GM18526 (cell line): ENCODE results near the gene TMPRSS6.

Experiments
- POLR2A ChIP-seq: IDR thresholded peaks from 3 replicates; pipeline ENCODE4 v1.6.1; 2011; ENCODE audit not compliant: insufficient read length; ENCODE audit errors: extremely low read depth

TMPRSS6 gene

DNA sequence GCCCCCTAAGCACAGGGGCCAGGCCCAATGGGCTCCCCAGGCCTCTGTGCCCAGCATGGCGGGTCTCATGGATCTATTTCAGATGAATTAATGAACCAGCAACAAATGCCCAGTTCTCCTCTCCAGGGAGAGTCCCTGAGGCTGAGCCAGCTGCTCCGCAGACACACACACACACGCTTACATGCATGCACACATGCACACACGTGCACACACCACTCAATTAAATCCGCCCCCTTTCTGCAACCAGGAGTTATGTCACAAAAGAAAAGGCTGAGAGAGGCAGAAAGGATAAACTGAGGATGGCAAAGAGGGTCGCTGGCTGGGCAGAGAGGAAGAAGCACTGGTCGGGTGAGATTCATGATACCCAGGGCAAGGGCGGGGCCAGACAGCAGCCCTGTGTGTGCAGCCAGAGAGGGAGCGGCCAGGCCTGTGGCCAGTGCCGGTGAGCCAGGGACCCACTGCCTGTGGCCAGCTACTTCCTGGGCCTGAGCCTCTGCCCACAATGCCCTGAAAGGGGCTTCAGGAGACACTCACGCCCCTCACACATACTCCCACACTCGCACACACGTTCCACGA lies 20.4 kb upstream of the TMPRSS6 start:
- TF ChIP-seq POLR2A: no peak

DNA sequence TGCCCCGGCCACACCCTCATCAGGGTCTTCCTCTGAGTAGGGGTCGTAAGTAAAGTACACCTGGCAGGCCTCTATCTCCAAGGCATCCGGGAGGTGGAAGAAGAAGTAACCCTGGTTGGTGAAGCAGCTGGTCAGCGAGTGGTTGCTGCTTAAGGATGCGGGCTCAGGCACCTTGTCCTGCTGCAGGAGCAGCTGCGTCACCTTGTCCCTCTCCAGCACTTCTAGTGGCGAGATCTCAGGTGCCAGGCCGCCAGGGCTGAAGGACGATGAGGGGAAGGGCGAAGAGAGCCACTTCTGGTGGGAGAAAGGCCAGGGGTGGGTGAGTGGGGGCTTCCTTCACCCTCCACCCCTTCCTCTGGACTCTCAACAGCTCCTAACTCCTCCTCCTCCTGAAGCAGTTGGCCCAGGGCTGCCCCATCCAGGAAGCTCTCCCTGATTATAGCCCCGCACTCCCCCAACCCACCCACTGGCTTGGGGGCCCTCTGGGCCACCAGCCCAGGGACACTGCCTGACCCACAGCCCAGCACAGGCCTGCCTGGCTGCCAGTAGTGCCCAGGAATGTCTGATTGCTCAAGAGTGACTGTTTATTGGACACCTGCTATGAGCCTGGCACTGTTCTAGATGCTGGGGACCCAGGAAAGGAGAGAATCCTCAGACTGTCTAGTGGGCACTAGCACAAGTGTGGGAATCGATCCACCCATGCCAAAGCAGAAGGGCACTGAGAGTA lies 19.2 kb upstream of the TMPRSS6 start:
- TF ChIP-seq POLR2A: no peak

DNA sequence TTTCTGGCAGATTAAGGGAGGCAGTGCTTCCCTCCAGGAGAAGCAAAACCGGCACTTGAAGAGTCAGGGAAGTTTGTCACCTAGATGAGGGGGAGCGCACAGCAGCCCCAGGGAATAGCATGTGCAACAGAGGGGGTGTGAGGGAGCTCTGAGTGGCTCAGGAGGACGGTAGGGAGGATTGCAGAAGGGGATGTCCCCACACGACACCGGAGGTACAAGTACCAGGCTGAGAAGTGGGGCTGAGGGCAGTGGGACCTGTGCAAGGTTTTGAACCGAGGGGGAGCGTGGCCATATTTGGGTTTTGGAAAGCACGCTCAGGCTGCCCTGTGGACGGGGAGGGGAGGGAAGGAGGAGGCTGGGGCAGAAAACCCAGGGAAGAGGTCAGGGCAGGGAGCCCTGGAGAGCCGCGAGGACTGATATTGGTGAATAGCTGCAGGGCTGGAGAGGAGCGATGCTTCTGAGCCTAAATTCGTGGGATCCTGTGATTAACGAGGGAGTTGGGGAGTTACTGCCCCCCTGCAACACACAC lies 17.9 kb upstream of the TMPRSS6 start:
- no peak for TF ChIP-seq POLR2A

DNA sequence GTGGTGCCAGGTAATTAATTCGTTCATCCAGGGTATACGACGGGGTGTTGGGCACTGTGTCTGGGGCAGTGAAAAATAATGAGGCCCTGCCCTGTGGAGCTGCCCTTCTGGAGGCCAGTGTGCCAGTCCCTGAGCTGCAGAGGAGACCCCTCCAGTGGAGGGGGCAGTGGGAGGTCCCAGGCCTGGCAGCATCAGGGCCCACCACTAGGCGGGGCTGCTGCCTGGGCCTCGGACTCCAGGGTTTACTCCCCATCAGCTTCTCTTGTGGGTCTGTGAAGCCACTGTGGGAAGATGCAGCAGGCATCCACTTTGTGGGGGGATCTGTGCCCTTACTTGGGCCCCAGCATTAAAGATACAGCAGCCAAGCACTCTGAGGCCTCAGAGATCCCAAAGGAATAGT lies 17.4 kb upstream of the TMPRSS6 start:
- no peak for TF ChIP-seq POLR2A

DNA sequence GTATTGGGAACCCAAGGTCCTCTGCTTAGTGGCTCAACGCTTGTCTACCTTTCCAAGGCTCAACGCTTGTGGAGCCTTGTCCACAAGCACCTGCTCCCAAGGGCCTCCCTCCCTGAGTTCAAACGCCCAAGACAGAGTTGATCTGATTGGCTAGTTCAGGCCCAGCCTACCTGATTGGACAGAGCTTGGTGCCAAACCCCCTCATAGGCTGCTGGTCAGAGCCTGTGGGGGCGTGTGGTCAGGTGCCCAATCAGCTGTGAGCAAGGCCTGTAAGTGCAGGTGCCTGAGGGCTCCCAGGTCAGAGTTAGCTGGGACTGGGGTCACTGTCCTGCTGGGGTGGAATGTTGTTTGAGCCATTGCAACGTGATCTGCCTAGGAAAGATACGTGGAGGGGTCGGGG lies 16.9 kb upstream of the TMPRSS6 start:
- no peak for TF ChIP-seq POLR2A

DNA sequence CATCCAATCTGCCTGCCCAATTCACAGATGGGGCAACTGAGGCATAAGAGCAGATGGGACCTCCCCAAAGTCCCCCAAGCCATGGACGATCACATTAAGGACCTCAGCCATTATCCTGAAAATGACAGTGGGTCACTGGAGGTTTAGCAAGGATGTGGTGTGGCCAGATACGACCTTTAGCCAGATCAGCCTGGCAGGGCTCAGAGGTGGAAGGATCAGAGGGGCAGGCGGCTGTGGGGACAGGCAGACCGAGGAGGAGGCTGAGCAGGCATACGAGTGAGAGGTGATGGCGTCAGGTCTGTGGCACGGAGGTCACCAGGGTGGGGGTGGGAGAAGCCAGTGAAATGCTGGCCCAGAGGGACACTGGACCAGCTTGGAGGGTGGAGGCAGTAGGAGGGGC lies 14.1 kb upstream of the TMPRSS6 start:
- TF ChIP-seq POLR2A: no peak

DNA sequence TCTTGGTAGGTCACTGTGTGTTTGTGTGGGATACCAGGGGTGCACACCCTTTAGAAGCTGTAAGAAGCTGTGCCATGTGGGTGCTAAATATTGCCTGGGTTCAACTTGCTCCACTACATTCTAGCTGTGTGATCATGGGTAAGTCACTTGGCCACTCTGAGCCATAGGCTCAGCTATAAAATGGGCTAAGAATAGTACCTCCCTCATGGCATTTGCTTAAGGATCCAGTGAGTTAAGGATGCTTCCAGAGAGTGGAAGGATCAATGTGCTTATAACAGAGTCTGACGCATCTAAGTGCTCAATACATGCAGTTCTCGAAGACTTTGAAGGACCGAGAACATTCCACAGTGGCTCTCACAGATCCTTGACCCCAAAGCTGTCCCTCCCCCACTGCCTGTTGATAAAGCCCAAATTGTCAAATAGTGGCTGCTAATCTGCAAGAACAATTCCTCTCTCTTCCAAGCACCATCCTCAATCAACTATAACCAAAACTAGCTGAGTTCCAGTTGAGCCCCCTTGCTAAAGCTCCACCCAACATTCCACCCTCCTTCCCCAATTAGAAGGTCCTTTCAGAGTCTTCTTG lies 13.2 kb upstream of the TMPRSS6 start:
- no peak for TF ChIP-seq POLR2A

DNA sequence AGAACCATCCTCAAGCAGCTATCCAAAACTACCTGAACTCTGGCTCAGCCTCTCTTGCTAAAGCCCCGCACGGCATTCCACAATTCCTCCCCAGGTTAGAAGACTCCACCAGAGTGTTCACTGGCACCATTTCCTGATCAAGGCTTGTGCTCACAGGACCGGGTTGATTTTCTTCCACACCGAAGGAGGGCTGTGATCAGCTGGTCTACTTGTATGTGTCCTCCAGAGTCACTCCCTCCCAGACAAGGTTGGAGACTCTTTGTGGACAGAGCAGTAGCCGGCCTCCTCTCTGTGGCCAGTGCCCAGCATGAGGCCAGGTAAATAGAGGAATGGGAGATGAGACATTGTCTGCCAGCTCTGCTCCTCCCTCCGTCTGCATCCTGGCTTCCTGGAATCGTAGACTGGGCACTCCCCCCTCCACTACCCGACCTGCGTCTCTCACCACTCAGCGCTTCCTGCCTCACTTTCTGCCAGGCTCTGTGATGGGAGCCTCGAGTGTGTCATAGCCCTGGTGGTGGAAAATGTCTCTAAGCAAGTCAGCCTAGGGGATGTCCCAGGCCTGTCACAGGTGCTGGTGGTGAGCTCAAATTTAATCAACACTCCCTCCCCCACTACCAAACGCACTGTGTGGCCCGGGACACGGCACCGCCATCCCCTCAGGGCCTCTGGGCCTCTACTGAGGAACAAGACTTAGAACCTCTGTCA lies 12.5 kb upstream of the TMPRSS6 start:
- no peak for TF ChIP-seq POLR2A

DNA sequence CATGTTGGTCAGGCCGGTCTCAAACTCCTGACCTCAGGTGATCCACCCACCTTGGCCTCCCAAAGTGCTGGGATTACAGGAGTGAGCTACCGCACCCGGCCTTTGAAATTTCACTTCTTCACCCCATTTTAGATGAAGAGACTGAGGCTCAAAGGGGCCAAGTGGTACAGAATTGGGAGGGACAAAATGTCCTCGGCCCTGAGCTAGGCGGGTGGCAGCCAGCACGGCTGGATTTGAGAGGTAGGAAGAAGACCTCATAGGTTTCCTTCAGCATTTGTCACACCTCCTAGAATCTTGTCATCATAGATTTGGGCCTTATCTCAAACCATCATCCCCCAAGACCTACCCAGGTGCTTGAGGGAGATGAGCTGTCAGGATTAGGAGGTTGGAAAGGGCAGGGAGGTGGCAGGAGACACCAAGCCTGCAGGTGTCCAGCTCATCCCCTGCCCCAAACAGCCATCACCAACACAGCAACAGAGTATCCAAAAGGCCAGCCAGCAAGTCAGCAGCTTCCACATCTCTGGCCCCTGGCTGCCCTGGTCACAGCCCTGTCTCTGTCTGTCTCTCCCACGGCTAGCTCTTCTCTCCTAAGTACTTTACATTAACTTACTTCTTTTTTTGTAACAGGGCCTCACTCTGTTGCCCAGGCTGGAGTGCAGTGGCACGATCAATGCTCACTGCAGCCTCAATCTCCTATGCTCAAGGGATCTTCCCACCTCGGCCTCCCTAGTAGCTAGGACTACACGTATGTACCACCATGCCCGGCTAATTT lies 11.2 kb upstream of the TMPRSS6 start:
- TF ChIP-seq POLR2A: no peak

DNA sequence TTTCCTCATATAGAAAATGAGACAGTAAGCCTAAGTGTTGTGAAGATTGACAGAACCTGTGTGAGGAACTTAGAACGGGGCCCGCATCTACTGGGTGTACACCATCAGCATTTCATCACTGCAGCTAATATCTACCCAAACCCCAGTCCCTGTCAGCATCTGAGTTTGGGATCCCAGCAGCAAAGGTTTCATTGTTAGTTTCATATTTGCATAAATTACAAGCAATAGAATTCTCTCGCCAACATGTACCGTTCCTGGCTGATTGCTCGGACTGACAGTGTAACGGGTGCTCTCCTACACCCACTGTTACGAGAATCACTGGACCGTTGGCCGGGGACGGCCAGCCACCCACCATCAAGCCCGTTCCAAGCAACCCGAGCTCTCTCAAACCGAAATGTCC lies 10.4 kb upstream of the TMPRSS6 start:
- no peak for TF ChIP-seq POLR2A

DNA sequence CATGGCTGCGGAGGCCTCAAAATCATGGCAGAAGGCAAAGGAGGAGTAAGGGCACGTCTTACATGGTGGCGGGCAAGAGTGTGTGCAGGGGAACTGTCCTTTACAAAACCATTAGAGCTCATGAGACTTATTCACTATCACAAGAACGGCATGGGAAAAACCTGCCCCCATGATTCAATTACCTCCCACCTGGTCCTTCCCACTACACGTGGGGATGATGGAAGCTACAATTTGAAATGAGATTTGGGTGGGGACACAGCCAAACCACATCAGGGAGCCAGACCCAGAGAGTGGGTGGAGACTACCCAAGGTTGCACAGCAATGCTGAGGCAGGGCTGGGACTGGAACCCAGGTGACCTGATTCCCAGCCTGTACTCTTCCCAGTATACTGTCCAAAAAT lies 8.6 kb upstream of the TMPRSS6 start:
- no peak for TF ChIP-seq POLR2A

DNA sequence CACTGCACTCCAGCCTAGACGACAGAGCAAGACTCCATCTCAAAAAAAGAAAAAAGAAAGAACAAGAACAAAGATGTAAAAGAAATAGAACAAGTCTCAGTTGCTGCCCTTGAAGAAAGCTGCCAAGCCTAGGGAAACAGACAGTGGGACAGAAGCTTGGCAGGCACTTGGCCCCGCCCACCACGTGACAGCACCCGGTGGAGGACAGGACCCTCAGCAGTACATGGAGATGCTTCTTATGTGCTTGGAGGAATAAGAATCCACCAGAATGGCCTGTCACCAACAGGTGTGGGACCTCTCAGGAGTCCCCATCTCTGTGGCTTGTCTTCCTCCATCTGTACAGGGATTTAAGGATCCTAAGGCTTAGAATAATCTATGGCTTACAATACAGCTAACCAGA lies 7.6 kb upstream of the TMPRSS6 start:
- no peak for TF ChIP-seq POLR2A

DNA sequence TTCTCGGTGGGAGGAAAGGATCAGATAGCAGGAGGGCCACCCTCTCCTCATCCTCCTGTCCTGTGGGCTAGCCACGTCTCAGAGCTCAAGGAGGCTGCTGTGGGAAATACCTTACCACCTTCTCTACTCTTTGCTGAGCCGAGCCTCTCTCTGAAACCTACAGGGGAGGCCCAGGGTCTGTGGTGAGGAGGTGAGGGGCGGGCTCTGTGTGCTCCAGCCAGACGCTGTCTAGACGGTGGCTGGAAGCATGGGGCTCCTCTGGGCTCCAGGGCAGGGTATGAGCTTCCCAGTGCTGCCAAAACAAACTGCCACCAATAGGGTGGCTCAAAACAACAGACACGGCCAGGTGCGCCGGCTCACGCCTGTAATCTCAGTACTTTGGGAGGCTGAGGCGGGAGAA lies 5.5 kb upstream of the TMPRSS6 start:
- TF ChIP-seq POLR2A: no peak

DNA sequence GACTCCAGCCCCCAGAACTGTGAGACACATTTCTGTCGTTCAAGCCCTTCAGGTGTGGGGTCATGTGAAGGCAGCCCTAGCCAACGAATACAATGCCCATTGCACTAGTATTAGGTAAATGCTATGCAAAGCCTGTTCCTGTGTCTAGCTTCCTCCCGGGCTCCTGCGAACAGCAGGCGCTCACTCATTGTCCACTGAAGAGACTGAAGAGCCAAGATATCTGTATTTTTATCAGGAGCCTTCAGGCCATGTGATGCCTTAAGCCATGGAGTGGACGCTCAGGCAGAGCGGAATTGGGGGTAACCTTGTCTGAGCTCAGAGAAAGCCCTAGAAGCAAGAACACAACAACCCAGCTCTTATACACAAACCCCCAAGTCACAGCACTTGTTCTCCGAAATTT lies 4.2 kb upstream of the TMPRSS6 start:
- no peak for TF ChIP-seq POLR2A

DNA sequence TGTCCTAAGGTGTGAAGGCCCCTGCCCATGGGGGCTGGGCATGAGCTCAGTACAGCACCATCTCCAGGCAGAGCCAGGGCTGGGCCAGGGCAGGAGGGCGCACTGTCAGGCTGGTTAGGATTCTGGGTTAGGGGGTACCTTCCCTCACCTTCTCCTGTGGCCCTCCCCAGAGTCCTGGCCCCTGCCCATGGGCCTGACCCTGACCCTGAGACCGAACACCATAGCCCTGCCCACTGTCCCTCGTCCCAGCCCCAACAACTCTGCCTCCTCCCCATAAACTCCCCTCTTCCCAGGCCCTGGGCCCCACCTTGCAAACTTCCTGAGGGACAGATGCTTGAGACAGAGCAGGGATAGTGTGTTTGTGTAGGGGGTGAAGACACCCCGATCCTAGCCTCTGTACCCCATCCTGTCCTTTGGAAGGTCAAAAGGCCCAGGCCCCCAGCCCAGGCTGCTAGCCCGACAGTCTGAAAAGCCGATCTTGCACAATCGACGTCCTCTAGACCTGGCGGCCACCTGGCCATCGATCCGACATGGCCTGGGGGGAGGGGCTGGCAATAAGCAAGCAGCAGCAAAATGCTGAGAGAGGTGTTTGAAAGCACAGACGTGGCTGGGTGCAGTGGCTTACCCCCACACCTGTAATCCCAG lies 2.7 kb upstream of the TMPRSS6 start:
- TF ChIP-seq POLR2A: no peak

DNA sequence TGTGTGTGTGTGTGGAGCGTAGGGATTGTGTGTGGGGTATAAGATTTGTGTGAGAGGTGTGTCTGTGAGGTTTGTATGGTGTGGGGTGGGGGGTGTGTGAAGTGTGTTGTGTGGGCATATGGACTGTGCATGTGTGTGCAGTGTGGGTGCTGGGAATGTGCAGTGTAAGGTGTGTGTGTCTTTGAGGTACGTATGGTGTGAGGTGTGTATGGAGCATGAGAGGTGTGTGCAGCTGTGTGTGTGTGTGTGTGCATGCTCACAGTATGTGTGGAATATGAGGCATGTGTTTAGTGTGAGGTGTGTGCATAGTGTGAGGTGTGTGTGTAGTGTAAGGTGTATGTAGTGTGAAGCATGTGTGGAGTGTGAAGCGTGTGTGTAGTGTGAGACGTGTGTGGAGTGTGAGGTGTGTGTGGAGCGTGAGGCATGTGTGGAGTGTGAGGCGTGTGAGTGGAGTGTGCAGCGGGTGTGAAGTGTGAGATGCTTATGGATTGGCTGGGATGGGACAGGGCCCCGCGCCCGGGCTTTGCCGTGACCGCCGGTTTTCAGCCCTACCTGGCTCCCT lies 1.7 kb upstream of the TMPRSS6 start:
- TF ChIP-seq POLR2A: no peak
